Panc1 (cell line): ENCODE data around the gene ATP5F1D.

Experiments used
- POLR2AphosphoS5 ChIP-seq: IDR thresholded peaks from 2 replicates; pipeline ENCODE4 v1.6.1; 2012; ENCODE audit warnings: mild to moderate bottlenecking, low read depth, low read length, moderate library complexity
- TCF7L2 ChIP-seq: IDR thresholded peaks from 2 replicates; pipeline ENCODE4 v1.6.1; 2011; ENCODE audit warnings: mild to moderate bottlenecking, low read depth, low read length, inconsistent platforms
- TF ChIP-seq, protein P1 (sequence below): fragments of 450-650 bp; IDR thresholded peaks from 2 replicates; pipeline ENCODE4 v1.5.1; 2017; ENCODE audit warnings: mild to moderate bottlenecking
- TF ChIP-seq, protein P2 (sequence below), 2 experiments: IDR thresholded peaks; 2 replicates each; pipeline ENCODE4 v1.6.1; 2011 to 2012; ENCODE audit warnings: low read depth in 2 of 2, control low read depth in 1 of 2, low read length in 1 of 2, mild to moderate bottlenecking in 1 of 2, moderate library complexity in 1 of 2; ENCODE audit not compliant: insufficient read depth in 1 of 2

DNA sequence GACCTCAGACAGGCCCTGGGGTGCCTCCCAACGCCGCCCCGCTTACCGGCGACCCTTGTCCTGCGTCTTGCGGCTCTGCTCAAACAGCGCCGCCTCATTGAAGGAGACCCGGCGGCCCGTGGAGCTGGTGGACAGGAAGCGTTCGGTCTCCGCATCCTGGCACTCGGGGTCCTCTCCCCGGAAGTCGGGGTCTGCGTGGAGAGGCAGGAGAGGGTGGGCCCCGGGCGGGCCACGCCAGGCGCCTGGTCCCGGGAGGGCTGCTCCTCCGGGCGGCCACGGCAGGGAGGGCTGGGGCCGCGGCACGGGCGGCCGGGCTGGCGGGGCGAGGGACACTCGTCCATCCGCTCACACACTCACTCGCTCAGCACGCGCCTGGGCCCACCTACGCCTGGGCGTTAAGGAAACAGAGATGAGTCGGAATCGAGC lies 6.6 kb upstream of the ATP5F1D start:
- TF ChIP-seq, protein P1, sequence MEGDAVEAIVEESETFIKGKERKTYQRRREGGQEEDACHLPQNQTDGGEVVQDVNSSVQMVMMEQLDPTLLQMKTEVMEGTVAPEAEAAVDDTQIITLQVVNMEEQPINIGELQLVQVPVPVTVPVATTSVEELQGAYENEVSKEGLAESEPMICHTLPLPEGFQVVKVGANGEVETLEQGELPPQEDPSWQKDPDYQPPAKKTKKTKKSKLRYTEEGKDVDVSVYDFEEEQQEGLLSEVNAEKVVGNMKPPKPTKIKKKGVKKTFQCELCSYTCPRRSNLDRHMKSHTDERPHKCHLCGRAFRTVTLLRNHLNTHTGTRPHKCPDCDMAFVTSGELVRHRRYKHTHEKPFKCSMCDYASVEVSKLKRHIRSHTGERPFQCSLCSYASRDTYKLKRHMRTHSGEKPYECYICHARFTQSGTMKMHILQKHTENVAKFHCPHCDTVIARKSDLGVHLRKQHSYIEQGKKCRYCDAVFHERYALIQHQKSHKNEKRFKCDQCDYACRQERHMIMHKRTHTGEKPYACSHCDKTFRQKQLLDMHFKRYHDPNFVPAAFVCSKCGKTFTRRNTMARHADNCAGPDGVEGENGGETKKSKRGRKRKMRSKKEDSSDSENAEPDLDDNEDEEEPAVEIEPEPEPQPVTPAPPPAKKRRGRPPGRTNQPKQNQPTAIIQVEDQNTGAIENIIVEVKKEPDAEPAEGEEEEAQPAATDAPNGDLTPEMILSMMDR: no peak
- TF ChIP-seq, protein P2, sequence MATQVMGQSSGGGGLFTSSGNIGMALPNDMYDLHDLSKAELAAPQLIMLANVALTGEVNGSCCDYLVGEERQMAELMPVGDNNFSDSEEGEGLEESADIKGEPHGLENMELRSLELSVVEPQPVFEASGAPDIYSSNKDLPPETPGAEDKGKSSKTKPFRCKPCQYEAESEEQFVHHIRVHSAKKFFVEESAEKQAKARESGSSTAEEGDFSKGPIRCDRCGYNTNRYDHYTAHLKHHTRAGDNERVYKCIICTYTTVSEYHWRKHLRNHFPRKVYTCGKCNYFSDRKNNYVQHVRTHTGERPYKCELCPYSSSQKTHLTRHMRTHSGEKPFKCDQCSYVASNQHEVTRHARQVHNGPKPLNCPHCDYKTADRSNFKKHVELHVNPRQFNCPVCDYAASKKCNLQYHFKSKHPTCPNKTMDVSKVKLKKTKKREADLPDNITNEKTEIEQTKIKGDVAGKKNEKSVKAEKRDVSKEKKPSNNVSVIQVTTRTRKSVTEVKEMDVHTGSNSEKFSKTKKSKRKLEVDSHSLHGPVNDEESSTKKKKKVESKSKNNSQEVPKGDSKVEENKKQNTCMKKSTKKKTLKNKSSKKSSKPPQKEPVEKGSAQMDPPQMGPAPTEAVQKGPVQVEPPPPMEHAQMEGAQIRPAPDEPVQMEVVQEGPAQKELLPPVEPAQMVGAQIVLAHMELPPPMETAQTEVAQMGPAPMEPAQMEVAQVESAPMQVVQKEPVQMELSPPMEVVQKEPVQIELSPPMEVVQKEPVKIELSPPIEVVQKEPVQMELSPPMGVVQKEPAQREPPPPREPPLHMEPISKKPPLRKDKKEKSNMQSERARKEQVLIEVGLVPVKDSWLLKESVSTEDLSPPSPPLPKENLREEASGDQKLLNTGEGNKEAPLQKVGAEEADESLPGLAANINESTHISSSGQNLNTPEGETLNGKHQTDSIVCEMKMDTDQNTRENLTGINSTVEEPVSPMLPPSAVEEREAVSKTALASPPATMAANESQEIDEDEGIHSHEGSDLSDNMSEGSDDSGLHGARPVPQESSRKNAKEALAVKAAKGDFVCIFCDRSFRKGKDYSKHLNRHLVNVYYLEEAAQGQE (IDR thresholded peaks at IDR 0.05; ENCODE audit: insufficient read depth in 1 of 2, low read depth in 2 of 2, low read length in 1 of 2): no peak
- TF ChIP-seq TCF7L2 (no peak), POLR2AphosphoS5 (no peak)
